Left renal pelvis (tissue), 4 donors: ENCODE results near the gene KCNK16. TPM values are rescaled to one million over a fixed set of nuclear protein-coding genes. Genes with fewer than 3 reads are reported as not detected.
"Not testable (repeated sequence)": the region's sequence is repeated elsewhere in the genome, so short reads cannot be mapped to it uniquely, and the experiment has no call there.

Experiments used
- DNase-seq, 4 donors: peaks; one replicate each; pipeline ENCODE4 v3.0.0-alpha.2; 2013; ENCODE audit warnings: low read depth in 4 of 4, low spot score in 3 of 4
- polyA plus RNA-seq, 4 donors: library from polyadenylated mRNA; unstranded; fragments of 120-200 nt; gene quantifications; one replicate each; pipeline ENCODE4 v1.2.1, GENCODE V29; 2013; ENCODE audit not compliant: insufficient read length in 4 of 4

Gene KCNK16
- polyA plus RNA-seq, 4 donors = not detected

DNA sequence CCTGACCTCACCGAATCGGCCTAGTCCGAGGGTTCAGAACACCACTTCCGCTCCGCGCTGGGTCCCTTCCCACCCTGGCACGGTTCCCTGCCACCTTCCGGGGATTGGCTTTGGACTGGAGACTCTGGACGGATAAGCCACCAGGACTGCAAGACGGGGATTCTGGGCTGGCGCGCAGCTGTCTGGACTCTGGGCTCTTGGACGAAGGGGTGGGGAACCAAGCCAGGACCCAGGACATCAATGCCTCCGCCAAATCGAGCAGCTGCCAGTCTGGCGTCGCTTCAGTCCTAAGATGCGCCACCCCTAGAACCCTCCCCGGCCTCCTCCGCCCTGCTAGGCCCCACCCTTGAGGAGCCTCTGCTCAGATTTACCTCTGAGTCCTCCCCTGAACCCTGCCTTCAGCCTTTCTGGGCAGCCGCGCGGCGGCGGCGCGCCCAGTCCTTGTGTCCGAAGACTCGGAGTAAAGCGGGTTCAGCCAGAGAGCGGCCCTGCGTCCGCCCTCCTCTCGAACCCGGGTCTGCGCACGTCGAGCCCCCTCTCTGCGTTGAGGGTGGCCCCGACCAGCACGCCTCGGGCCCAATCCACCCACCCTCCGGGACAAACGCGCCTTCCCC, 9.5 kb downstream of the KCNK16 start:
- DNase-seq = no peak

DNA sequence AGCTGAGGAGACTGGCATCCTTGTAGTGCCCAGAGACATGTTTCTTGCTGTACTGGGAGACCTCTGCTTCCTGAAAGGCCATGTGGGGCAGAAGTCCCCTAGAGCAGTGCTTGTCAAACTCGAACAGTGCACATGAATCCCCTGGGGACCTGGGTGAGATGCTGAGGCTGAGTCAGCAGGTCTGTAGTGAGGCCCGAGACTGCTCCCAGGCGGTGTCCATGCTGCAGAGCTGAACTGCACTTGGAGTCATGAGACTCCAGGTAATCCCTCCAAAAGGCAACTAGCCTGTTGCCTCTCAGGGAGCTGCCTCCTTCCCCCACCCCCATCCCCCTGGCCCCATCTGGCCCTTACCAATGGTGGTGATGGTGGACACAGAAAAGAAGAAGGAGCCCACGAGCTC, 12.0 kb downstream of the KCNK16 start:
- no peak for DNase-seq

DNA sequence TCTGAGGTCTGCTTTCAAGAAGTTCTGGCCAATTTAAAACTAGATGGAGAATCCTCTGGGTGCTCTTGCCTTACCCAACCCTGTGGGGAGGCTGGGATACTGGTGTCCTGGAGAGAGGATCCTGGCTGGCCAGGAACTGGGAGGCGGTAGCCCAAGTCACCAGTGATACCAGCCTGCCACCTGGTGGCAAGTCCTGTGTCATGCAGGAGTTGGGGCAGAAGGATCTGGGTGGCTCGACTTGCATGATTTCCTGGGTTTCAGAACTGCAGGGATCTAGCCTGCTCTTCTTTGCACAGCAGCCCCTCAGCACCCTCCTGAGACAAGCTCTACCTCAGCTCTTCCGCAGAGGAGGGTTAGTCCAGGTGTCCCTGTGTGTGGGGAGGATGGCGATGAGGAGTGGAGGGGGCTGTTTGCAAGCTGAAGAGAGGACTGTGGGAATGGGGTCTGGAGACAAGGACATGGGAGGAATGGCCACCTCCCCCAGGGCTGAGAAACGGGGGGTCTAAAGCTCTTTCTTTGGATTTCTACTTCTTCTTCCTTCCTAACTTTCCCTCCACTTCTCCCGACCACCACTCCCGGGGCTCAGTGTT, 12.5 kb downstream of the KCNK16 start:
- peak in 3 of 4 donors; percentile 38 to 41 (median 39) for DNase-seq

- DNase-seq = no peak
Measured at GRCh38 chr6:39307462-39307861, 15.0 kb downstream of the KCNK16 start.

DNA sequence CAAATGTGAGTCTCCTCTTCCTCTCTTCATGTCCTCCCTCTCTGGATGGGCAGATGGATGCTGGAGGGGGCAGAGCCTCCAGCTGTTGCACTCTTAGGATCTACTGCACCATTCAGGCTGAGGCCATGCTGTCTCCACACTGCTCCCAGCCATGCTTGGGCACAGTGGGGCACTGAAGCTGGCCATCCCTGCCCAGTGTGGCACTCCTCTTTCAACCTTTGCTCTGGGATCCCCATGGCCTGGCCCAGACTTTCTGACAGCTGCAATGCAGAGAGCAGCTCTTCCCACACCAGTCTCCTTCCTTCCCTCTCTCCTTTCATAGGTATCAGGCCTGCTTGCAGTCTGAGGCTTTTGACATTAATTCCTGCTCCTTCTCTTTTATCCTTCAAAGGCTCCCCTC, 17.6 kb downstream of the KCNK16 start:
- DNase-seq = no peak

DNA sequence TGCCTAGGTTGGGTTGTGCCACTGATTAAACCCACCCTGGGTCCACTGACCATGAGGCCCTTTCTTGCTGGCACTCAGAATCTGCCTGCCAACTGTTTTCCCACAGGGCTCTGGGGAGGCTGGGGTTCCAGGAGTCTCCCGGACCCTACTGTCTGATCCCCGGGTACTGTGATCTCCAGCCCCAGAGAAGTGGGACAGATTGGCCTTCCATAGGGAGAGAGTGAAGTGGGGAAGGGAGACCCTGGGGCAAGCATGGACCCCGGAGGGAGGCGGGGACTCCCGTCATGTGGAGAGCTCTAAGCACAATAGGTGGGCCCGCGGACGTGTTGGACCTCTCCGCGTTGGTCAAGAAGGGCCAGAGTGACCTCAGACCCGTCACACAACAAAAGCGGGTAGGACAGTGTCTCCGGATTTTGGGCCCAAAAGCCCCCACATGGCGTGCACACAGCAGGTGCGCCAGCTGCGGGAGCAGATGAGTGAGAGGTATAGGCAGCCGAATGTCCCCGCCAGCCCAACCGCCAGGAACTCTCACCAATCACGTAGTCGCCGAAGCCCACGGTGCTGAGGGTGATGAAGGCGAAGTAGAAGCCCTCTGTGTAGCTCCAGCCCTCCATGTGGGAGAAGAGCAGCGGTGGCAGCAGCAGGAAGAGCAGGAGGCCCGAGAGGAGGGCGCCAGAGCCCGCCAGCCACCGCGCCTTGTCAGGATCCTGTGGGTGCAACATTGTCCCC, 18.9 kb downstream of the KCNK16 start:
- DNase-seq = no peak

GRCh38 chr6:39302669-39303424, 19.7 kb downstream of the KCNK16 start:
- DNase-seq = peak in 2 of 4 donors; percentile 34 to 62

DNA sequence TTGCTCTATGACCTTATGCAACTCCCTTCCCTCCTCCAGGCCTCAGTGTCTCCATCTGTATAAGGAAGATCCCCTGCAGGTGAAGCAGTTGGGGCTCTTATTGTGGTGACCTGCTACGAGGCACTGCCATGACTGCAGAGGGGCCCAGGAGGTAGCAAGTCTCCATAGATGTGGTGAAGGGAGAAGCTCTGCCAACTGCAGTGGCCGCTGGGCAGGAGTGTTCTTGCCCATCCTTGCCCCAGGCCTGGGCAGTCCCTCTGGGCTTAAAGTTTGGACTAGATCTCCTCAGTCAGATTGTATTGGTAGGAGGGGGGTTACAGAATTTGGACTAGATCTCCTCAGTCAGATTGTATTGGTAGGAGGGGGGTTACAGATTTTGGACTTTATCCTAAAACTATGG, 20.5 kb downstream of the KCNK16 start:
- no peak for DNase-seq

DNA sequence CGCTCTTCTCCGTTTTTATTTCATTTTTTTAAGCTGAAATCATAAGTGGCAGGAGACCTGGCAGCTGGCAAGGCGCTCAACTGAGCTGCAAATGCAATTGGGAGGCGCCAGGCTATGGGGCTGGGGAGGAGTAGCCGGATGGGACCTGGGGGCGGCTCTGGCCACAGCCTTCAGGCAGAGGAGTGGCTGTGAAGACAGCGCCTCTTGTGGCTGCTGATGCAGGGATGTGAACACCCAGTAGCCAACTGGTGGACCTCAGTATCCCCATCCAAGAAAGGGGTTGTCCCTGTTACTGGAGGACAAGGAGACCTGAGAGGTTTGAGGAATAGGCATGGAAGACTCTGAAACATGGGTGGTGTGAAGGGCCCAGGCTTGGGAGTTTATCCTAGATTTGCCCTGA, 20.9 kb downstream of the KCNK16 start:
- DNase-seq = no peak

- DNase-seq = no peak
Measured at GRCh38 chr6:39300739-39301138, 21.8 kb downstream of the KCNK16 start.

DNA sequence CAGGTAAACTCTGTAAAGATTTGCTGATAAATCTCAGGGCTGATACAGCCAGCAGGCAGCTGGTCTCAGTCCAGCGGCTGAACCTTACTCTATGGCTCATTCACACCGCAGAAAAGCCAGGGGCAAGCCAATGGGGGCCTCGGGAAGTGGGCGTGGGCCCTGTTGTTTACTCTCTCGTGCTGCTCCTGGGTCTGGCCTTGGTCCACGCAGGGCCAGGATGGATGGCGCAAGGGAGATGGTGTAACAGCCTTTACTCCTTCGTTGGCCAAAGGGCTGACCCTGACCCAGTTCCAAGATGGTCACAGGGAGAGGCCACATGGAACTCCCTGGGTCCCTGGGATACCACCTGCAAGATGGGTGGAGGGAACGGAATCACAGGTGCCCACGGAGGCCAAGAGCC, 24.4 kb downstream of the KCNK16 start:
- DNase-seq = no peak

GRCh38 chr6:39296745-39297640, 25.5 kb downstream of the KCNK16 start:
- DNase-seq = no peak

GRCh38 chr6:39295611-39296011, 26.9 kb downstream of the KCNK16 start:
- no peak for DNase-seq

DNA sequence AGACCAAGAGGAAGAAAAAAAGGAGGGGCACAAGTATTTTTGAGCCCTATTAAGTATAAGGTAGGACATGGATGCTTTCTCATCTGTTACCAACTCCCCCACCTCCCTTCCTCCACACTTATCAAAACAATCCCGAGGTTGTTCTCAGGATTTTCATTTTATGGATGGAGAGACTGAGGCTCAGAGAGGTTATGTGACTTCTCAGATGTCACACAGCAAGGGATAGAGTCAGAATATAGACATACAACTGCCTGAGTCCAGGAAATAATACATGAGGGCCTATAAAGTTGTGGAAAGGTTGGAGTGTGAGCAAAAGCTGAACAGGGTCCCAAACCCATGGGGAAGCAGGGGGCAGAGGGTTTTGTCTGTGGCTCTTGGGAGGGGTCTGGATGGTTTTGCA, 27.6 kb downstream of the KCNK16 start:
- DNase-seq = no peak

GRCh38 chr6:39294133-39294532, 28.4 kb downstream of the KCNK16 start:
- DNase-seq = no peak

GRCh38 chr6:39292637-39293036, 29.9 kb downstream of the KCNK16 start:
- no peak for DNase-seq

- no peak for DNase-seq
Measured at GRCh38 chr6:39289490-39289889, 33.0 kb downstream of the KCNK16 start.

DNA sequence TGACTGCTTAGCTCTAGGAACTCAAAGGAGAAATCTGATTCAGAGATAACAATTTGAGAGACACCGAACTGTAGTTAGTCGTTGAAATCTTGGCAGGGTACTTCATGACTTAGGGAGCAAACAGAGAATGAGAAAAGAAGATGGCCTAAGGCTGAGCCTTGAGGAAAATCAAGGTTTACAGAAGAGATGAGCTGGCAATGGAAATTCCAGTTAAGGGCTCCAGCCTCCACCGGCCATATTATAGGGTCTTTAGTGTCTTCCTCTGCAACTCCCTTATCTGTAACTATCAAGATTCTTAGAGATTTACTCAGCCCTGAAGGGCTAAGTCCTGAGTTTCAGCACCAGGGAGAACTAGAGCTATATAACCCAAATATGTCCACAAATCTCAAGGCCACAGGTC, 34.9 kb downstream of the KCNK16 start:
- no peak for DNase-seq

DNA sequence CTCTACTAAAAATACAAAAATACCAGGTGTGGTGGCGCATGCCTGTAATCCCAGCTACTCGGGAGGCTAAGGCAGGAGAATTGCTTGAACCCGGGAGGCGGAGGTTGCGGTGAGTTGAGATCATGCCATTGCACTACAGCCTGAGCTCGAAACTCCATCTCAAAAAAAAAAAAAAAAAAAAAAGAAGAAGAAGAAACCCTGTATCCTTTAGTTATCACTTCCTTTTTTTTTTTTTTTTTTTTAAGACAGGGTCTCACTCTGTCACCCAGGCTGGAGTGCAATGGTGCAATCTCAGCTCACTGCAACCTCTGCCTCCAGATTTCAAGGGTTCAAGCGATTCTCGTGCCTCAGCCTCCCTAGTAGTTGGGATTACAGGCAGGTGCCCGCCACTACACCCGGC, 35.9 kb downstream of the KCNK16 start:
- not testable (repeated sequence) for DNase-seq

- no peak for DNase-seq
Measured at GRCh38 chr6:39282774-39283173, 39.7 kb downstream of the KCNK16 start.
